MM.1S (cell line): ENCODE results near the gene ESPL1.

Experiments
- CTCF ChIP-seq: fragments of 300-600 bp; sonication (generic); IDR thresholded peaks from 2 replicates; pipeline ENCODE4 v1.5.1; 2016; ENCODE audit warnings: antibody characterized with exemption, low read length, mixed read lengths
- EZH2 ChIP-seq: fragments of 300-600 bp; sonication (generic); optimal IDR thresholded peaks from 2 replicates; pipeline ENCODE3; 2017; ENCODE audit warnings: low read depth, mild to moderate bottlenecking, antibody characterized with exemption, low read length, mixed read lengths
- EZH2phosphoT487 ChIP-seq: fragments of 300-600 bp; sonication (generic); IDR thresholded peaks from 2 replicates; pipeline ENCODE4 v1.6.1; 2018; ENCODE audit warnings: antibody characterized with exemption, low read length

DNA sequence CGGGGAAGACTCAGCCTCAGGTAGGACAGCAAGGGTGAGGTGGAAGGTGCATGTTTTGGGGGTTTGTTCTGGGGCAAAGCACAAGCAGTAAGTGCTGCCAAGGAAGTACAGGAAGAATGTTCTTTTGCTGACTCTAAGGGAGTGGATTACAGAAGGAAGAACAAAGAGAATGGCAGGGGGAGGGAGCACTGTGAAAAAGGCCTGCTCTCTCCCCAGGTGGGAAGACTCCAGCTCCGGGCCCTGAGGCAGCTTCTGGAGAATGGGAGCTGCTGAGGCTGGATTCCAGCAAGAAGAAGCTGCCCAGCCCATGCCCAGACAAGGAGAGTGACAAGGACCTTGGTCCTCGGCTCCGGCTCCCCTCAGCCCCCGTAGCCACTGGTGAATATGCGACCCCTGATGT, 20.2 kb downstream of the ESPL1 start:
- TF ChIP-seq CTCF (no peak), EZH2 (no peak), EZH2phosphoT487 (no peak)
